Ishikawa (cell line): ENCODE measurements around the gene MGAT1.

Experiments used
- EP300 ChIP-seq: IDR thresholded peaks from 2 replicates; pipeline ENCODE4 v1.6.1; 2012; ENCODE audit warnings: borderline replicate concordance
- RAD21 ChIP-seq: IDR thresholded peaks from 2 replicates; pipeline ENCODE4 v1.6.1; 2012; ENCODE audit warnings: low read depth

- TF ChIP-seq EP300 (no peak), RAD21 (no peak)
Observed at GRCh38 chr5:180815293-180815917, 12.8 kb upstream of the MGAT1 start.
